ENCODE results near the gene CACNA1B. TPM values are rescaled to one million over a fixed set of nuclear protein-coding genes. Genes with fewer than 3 reads are reported as not detected.

The CACNA1B gene
- total RNA-seq, 4 donors from 2014 or later, result 0.13 to 0.42 (median 0.31) TPM

DNA sequence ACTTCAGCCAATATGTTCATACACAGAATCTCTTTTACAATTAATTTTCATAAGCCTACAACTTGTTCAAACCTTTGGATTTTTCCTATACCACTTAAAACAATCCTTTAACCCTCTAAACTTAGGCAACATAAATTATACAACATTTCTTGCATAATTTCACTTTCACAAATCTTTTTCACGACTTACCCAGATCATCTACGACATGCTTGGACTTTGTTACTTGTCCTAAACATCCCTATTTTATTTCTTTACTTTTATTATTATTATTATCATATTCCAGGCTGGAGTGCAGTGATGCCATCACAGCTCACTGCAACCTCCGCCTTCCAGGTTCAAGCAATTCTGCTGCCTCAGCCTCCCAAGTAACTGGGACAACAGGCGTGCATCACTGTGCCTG lies 68.0 kb downstream of the CACNA1B start:
- WGBS, result 88% methylated on average over 4 of the region's 4 CpGs
- intact Hi-C loops (cut with DNase I), result no loop called here
- no peaks in the 10 kb centered on the region for H3K36me3 ChIP-seq
- no peak overlapping the region for H3K27ac ChIP-seq (replicated peaks in 1 of 4)
- no peak for TF ChIP-seq EP300 (IDR thresholded peaks at IDR 0.05)
- no peak for TF ChIP-seq CTCF (IDR thresholded peaks at IDR 0.05)
- TF ChIP-seq POLR2A (IDR thresholded peaks at IDR 0.05; ENCODE audit: low read depth), result no peak
- TF ChIP-seq POLR2AphosphoS5 (IDR thresholded peaks at IDR 0.05), result no peak
- no peak overlapping the region for H3K4me3 ChIP-seq
- no peaks in the 10 kb centered on the region for H3K27me3 ChIP-seq
- DNase-seq (ENCODE audit: extremely low spot score), result no peak
- H3K4me1 ChIP-seq, result no peaks in the 10 kb centered on the region
- H3K9me3 ChIP-seq, result peaks cover 0 to 22% (median 11%) of the 10 kb centered on the region in 4 donors

GRCh38 chr9:137946993-137947392 lies 69.4 kb downstream of the CACNA1B start:
- Histone ChIP-seq H3K27me3 (peaks cover 0 to 4% (median 0%) of the 10 kb centered on the region in 4 donors), H3K36me3 (no peaks in the 10 kb centered on the region), H3K4me1 (no peaks in the 10 kb centered on the region), H3K9me3 (peaks cover 0 to 22% (median 11%) of the 10 kb centered on the region in 4 donors), H3K4me3 (no peak overlapping the region), H3K27ac (replicated peaks in 1 of 4) (no peak overlapping the region)
- TF ChIP-seq POLR2A (IDR thresholded peaks at IDR 0.05; ENCODE audit: low read depth), result no peak
- no peak for TF ChIP-seq POLR2AphosphoS5 (IDR thresholded peaks at IDR 0.05)
- no peak for TF ChIP-seq CTCF (IDR thresholded peaks at IDR 0.05)
- no peak for TF ChIP-seq EP300 (IDR thresholded peaks at IDR 0.05)
- intact Hi-C loops (cut with DNase I), result no loop called here
- WGBS, result 80% methylated on average over 2 of the region's 2 CpGs
- no peak for DNase-seq (ENCODE audit: extremely low spot score)

GRCh38 chr9:137948642-137949041 lies 71.1 kb downstream of the CACNA1B start:
- H3K36me3 ChIP-seq, result no peaks in the 10 kb centered on the region
- H3K27me3 ChIP-seq, result peaks cover 0 to 13% (median 0%) of the 10 kb centered on the region in 4 donors
- DNase-seq (ENCODE audit: extremely low spot score), result no peak
- intact Hi-C loops (cut with DNase I), result no loop called here
- WGBS, result 94% methylated on average over 2 of the region's 2 CpGs
- H3K9me3 ChIP-seq, result peaks cover 0 to 20% (median 11%) of the 10 kb centered on the region in 4 donors
- H3K4me3 ChIP-seq, result no peak overlapping the region
- H3K4me1 ChIP-seq, result no peaks in the 10 kb centered on the region
- H3K27ac ChIP-seq (replicated peaks in 1 of 4), result no peak overlapping the region
- TF ChIP-seq POLR2AphosphoS5 (IDR thresholded peaks at IDR 0.05) (no peak), POLR2A (IDR thresholded peaks at IDR 0.05; ENCODE audit: low read depth) (no peak), EP300 (IDR thresholded peaks at IDR 0.05) (no peak), CTCF (IDR thresholded peaks at IDR 0.05) (no peak)

- no peaks in the 10 kb centered on the region for H3K4me1 ChIP-seq
- DNase-seq (ENCODE audit: extremely low spot score), result no peak
- 96% methylated on average over 8 of the region's 8 CpGs for WGBS
- peaks cover 0 to 13% (median 0%) of the 10 kb centered on the region in 4 donors for H3K27me3 ChIP-seq
- peaks cover 0 to 16% (median 11%) of the 10 kb centered on the region in 4 donors for H3K9me3 ChIP-seq
- no peak for TF ChIP-seq CTCF (IDR thresholded peaks at IDR 0.05)
- TF ChIP-seq POLR2AphosphoS5 (IDR thresholded peaks at IDR 0.05), result no peak
- TF ChIP-seq POLR2A (IDR thresholded peaks at IDR 0.05; ENCODE audit: low read depth), result no peak
- no peak for TF ChIP-seq EP300 (IDR thresholded peaks at IDR 0.05)
- no peak overlapping the region for H3K27ac ChIP-seq (replicated peaks in 1 of 4)
- no peaks in the 10 kb centered on the region for H3K36me3 ChIP-seq
- intact Hi-C loops (cut with DNase I), result no loop called here
- H3K4me3 ChIP-seq, result no peak overlapping the region
Measured at GRCh38 chr9:137949260-137949659, 71.7 kb downstream of the CACNA1B start.

GRCh38 chr9:137951107-137951506 lies 73.5 kb downstream of the CACNA1B start:
- intact Hi-C loops (cut with DNase I), result no loop called here
- Histone ChIP-seq H3K4me3 (no peak overlapping the region), H3K9me3 (peaks cover 0 to under 1% (median 0%) of the 10 kb centered on the region in 4 donors), H3K4me1 (no peaks in the 10 kb centered on the region), H3K36me3 (no peaks in the 10 kb centered on the region), H3K27ac (replicated peaks in 1 of 4) (no peak overlapping the region), H3K27me3 (peaks cover 0 to 21% (median 0%) of the 10 kb centered on the region in 4 donors)
- 63% methylated on average over 7 of the region's 8 CpGs for WGBS
- TF ChIP-seq POLR2A (IDR thresholded peaks at IDR 0.05; ENCODE audit: low read depth) (no peak), CTCF (IDR thresholded peaks at IDR 0.05) (no peak), POLR2AphosphoS5 (IDR thresholded peaks at IDR 0.05) (no peak), EP300 (IDR thresholded peaks at IDR 0.05) (no peak)
- no peak for DNase-seq (ENCODE audit: extremely low spot score)

All from esophagus muscularis mucosa (tissue), 4 donors.